NCI-H748 (cell line): Measurements from ENCODE around the gene SENP1.
A peak's percentile ranks its signal among the peaks of the same experiment; 100 is the strongest.

ENCODE experiments used
- DNase-seq: peaks from one replicate; lab custom pipeline; 2025; ENCODE audit not compliant: unreplicated experiment; lab: John Stamatoyannopoulos, UW

The SENP1 gene

DNA sequence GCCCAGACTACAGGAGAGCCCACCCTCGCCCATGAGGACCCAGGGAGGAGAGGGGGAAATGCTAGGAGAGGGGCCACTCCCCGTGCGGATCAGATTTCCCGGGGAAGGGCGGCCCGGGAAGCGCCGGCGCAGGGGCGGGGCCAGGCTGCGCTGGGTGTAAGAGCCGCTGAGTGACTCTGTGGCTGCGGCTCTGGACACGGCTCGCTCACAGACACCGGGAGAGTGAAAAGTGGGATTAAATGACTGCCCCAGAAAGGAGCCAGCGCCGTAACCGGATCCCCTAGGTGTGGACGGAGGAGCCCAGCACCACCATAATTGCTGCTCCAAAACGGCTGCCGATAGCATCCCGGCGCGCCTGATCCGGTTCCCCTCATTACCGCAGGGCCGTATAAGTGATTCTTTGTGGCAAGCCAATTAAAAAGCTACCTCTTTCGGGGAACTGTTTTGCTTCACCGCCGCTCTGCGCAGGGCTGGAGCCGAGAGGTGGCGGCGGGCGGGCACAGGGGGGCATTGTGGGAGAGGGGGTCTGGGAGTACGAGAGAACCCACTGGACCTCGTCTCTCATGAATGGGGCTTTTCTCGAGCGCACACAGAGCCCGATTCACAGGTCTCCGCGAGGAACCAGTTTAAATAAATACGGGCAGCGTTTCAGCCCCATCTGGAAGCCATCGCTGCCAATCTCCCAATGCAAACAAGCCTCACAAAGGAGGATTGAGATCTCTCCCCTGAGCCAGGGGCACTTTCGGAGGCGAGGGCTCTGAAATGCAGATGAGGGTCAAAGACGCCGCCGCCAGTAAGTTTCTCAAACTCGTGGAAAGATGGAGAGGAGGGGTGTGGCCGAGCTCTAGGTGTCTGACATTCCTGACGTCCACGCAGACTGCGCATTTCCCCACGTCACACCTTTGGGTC is 104.1 kb downstream of the SENP1 start:
- DNase-seq = peak; percentile 89

DNA sequence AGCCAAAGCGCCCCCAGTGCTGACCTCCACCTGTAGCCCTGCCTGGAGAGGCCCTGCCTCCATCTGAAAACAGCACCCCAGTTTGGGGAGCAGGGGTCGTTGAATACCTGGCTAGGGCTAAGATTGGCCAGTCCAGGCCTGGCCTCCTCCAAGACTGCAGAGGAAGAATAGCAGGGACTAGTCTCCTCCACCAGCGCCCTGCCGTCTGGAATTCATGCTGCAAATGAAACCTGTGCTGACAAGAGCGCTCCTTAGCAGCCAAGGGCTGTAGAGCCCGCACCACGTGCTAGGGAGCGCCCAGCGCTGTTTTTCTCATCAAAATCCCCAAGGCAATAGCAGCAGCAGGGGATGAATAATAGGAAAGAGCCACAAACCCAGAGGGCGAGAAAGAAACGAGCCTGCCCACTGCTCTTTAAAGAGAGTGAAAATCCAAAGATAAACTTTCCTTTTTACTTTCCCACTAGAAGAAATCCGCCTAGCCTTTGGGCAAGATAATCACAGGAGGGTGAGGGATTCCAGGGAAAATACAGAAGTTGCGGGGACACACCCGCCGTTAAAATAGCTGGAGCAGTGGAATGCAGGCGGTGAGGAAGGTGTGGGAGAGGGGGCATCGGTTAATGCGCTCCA is 104.9 kb downstream of the SENP1 start:
- DNase-seq = peak; percentile 75

DNA sequence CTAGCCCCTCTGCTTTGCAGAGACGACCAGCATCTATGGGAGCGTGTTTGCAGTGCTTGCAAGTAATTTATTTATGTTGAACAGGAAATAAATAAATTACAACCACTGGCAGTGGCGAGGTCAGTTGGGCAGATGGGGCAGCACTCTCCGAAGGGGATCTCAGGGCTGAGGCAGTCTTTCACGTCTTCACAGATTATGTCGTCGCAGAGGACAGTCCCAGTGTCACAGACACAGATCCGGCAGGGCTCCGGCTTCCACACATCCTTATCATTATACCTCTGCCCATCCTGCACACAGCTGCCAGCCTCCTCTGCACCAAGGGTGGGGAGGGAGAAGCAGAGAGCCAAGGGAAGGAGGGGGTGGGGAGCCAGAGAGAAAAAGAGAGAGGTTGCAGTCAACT is 106.1 kb downstream of the SENP1 start:
- no peak for DNase-seq

DNA sequence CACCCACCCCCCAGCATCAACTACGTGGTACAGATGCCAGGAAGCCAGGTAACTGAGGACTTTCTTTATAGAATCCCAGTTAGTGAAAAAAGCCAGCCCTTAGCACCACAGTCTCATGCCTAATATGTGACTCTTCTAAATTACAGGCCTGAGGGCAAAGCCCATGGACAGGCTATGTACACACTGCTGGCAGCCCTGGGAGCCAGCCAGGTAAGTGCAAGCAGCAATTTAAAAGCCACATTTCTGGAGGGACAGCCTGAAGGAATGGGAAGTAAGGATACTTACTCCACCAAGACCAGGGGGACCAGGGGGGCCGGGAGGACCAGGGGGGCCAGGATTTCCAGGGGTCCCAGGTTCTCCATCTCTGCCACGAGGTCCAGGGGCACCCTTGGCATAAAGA is 108.6 kb downstream of the SENP1 start:
- no peak for DNase-seq

DNA sequence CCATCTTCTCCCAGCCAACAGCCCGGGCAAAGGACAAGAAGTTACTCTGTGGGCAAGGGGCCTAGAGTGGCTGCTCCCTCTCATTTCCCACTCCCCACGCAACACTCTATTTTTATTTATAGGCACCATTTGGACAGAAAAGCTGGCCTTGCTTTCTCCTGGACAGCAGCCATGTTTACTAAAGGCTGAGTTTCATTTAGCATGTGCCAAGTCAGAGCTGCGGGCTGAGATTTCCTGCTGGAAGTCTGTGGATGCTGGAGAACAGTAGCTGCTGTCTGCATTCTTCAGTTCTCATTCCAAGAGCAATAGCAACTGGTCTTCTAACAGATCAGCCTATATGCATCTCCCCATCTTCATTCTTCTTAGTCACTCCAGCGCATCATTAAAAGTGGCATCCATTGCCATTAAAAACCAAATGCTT is 109.9 kb downstream of the SENP1 start:
- no peak for DNase-seq

DNA sequence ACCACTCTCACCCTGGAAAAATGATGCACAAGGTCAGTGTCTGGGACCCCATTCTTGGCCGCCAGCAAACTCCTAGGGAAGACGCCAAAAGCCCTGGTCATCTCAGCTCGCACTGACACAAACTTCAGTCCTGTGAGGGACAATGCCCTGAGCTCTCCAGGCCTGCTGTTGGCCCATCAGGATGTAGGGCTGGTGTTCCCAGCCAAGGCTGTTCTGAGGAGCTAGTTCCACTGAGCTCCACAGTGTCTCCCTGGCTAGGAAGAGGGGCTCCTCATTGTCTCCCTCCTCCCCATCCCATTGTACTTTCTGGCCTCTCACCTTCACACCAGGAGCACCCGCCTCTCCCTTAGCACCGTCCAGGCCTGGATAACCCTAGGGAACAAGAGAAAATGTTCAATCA is 112.4 kb downstream of the SENP1 start:
- no peak for DNase-seq
